NAMALWA (cell line): Measurements from ENCODE around the gene LZTR1.
"Not testable (repeated sequence)": the region's sequence is repeated elsewhere in the genome, so short reads cannot be mapped to it uniquely, and the experiment has no call there.

Source experiments
- DNase-seq: peaks from one replicate; pipeline ENCODE4 v3.0.0-alpha.2; 2015; ENCODE audit warnings: low spot score

The LZTR1 gene

DNA sequence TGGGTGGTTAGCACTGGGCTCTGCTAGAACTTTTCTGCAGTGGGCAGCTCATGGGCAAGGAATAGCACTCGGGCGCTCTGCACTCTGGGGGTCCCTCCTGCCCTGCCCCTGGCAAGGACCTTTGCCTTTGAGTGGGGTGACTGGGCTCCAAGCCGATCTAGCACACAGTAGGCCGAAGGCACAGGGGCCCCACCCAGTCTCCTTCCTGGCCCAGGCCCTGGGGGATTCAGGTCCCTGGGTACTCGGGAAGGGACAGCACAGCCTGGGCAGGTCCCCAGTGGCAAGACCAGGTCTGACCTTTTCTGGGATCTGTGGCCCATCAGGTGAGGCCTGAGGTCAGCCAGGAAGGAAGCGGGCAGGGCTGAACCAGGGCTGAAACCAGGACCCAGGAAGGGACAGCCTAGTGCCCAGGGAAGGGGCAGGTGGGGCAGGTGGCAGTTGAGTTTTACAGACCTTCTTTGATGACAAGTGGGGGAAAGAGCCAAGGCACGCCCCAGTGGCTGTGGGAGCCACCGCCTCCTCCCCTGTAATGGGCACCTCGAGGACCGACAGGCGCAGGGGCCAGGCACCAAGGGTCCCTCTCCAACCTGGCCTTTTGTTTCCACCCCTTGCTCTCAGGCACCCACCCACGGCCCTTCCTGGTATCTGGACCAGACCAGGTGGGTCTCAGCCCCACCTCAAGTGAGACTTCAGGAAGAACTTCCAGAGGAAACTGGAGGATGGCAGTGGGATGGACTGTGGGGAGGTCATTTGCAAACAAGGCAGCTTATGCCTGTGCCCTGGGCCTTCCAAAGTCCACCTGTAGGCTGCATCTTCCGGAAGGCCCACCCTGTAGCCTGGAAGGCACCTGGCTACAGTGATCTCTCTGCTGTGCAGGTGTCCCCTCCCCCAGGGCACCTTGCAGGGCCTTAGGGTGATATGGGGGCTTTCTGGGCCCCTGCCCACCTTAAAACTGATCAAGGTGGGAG lies 15.9 kb upstream of the LZTR1 start:
- DNase-seq: no peak

GRCh38 chr22:20966883-20967696 lies 15.0 kb upstream of the LZTR1 start, which contains the start of gene AIFM3:
Gene AIFM3 (plus strand): TSS chr22:20967255. CDS start chr22:20967945, 690 bp downstream.
- no peak for DNase-seq

GRCh38 chr22:20967697-20968211 lies 14.3 kb upstream of the LZTR1 start:
- no peak for DNase-seq

DNA sequence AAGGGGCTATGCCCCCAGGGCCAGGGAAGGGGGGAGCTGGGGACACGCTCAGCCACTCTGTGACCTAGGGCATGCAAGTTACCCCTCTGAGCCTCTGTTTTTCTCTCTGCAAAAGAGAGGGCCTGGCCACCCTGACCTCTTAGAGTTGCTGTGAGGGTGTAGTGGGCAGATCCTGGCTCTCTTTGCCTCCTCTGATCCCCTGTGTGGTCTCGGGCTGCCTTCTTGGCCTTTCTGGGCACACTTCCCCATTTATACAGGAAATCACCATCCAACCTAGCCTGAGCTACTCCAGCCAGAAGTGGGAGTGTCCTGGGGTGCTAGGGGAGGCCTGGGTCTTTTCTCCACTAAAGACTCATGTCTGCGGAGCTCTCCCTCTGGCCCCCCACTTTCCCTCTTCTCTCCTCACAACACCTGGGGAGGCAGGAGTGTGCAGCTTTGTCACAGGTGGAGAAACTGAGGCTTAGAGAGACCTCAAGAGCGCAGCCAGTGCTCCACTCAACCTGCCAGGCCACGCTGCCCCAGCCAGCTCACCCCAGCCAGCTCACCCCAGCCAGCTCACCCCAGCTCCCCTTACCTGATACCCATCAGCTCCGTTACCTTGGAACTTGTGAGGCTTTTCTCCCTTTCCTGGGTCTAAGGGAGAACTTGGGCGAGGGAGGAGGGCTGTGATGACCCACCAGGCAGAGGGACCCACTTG lies 13.7 kb upstream of the LZTR1 start:
- peak; percentile 45 for DNase-seq

GRCh38 chr22:20970939-20971657 lies 11.0 kb upstream of the LZTR1 start:
- no peak for DNase-seq

- not testable (repeated sequence) for DNase-seq
Observed at GRCh38 chr22:20972014-20972694, 9.9 kb upstream of the LZTR1 start.

DNA sequence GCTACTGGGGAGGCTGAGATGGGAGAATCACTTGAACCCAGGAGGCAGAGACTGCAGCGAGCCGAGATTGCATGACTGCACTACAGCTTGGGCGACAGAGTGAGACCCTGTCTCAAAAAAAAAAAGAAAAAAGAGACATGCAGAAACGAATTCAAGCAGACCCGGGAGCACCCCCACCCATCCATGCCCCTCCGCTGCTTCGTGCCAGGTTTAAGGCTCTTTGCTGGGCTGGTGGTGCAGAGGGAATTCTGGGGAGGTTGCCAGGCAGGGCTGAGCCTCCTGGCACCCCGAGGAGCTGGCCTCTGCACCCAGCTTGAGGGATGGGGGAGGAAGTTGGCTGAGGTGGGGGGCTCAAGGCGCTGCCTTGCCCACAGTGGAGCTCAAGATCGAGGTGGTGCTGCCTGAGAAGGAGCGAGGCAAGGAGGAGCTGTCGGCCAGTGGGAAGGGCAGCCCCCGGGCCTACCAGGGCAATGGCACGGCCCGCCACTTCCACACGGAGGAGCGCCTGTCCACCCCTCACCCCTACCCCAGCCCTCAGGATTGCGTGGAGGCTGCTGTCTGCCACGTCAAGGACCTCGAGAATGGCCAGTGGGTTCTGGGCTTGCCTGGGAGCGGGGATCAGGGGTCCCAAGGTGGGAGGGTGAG lies 9.0 kb upstream of the LZTR1 start:
- DNase-seq: no peak

DNA sequence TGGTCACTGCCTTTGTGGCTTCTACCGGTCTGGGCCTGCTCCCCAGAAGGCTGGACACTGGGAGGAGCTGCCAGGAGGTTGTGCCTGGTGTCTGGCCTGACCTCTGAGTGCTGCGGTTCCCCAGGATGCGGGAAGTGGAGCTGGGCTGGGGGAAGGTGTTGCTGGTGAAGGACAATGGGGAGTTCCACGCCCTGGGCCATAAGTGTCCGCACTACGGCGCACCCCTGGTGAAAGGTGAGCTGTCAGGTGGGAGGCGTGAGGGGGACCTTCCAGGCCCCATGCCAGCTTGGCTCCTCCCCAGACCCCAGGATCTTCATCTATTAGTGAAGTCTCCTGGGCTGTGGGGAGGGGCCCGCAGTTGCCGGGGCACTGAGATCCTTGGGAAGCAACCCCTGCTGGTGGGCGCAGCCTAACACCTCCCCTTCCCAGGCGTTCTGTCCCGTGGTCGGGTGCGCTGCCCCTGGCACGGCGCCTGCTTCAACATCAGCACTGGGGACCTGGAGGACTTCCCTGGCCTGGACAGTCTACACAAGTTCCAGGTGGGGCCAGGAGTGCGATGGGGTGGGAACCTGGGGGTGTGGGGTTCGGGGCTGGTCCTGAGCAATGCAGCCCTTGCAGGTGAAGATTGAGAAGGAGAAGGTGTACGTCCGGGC lies 8.3 kb upstream of the LZTR1 start:
- no peak for DNase-seq

- no peak for DNase-seq
Observed at GRCh38 chr22:20974336-20974955, 7.7 kb upstream of the LZTR1 start.

GRCh38 chr22:20975541-20976290 lies 6.4 kb upstream of the LZTR1 start:
- no peak for DNase-seq

GRCh38 chr22:20976291-20976877 lies 5.7 kb upstream of the LZTR1 start:
- DNase-seq: no peak

DNA sequence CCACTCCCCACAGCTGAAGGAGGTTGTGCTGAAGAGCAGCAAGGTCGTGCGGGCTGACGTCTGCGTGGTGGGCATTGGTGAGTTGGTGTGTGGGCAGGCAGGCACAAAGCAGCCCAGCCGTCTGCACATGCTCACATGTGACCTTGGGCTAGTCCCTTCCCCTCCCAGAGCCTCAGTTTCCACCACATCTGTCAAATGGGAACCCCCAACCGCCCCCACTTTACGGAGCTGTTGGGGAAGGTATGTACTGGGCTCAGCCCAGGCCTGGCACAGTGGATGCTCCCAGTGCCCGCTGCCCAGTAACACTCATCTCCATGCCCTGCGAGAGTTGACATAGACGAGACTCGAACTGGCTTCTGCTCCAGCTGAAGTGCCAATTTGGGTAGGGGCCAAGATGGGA lies 5.1 kb upstream of the LZTR1 start:
- DNase-seq: no peak

GRCh38 chr22:20977516-20978170 lies 4.5 kb upstream of the LZTR1 start:
- no peak for DNase-seq

DNA sequence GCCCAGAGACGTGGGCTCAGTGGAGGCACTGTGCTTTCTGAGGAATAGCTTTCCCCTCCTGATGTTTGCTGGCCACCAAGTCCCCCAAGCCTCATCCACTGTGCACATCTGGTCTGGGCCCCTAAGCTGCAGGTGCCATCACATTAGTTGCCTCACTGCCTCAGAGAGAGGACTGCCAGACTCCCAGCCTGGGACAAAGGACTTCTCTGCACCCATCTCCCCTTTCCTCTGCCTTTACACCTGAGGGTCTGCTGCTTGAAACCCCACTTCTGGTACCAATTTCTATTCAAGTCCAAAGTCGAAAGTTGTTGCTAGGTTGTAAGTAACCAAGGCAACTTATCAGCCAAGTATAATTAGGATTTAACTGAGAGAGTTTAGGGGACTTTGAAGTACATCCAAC lies 3.7 kb upstream of the LZTR1 start:
- no peak for DNase-seq

- peak; percentile 35 for DNase-seq
Observed at GRCh38 chr22:20979243-20979809, 2.8 kb upstream of the LZTR1 start.

DNA sequence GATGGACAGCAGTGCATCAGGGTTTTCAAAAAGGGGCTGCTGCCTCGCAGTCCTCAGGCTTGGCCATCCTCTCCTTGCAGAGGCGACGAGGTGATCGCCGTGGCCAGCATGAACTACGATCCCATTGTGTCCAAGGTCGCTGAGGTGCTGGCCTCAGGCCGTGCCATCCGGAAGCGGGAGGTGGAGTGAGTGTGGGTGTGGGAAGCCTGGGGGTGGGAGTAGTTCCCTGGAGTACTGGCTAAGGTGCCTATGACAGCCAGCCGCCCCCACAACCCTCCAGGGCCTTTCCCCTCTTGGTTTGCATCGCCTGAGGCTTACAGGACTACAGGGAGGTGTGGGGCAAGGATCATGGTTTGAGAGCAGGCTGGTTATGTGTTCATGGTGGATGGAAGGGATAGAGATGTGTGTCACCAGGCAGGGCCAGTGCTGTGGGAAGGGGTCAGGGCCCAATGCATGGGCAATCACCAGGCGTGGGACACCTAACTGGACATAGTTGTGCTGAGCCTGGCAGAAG lies 2.1 kb upstream of the LZTR1 start:
- no peak for DNase-seq

DNA sequence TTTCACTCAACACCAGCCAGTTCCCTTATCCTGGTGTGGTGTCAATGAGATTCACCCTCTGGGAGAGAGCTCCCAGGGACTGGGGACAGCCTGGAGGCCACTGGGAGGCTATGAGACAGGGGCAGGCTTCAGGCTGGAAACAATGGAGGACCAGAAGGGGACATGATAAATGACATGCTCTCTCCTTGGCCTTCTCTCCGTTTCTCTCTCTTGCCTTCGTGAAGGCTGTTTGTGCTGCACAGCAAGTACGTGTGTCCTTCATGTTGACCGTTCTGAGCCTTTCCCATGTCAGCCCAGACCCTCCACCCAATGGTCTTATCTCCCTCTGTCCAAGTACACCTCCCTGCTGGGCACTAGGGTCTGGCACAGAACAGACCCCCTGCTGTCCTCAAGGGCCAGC lies 1.6 kb upstream of the LZTR1 start:
- DNase-seq: no peak
